ENCODE results near the gene TC2N. TPM values are rescaled to one million over a fixed set of nuclear protein-coding genes. Genes with fewer than 3 reads are reported as not detected.

The TC2N gene
- total RNA-seq, 2 donors from 2014 or later, result 67.6 to 93.4 TPM

DNA sequence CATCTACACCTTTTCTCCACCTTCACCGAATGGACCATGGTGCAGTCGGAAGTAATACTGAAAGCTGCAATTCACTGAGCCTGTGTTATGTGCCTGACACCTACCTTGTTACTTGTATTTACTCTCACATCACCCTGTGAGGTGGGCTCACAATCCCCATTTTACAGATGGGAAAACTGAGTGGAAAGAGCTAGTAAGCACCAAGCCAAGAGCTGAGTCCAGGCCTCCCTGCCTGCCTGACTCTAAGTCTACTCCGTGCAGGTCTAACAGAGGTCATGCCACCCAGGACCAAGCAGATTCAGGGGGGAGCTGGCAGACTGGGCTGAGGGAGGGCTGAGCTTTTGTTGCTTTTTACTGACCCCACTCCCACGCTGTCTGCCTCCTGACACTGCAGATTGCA, 29.1 kb upstream of the TC2N start:
- TF ChIP-seq, protein P1, sequence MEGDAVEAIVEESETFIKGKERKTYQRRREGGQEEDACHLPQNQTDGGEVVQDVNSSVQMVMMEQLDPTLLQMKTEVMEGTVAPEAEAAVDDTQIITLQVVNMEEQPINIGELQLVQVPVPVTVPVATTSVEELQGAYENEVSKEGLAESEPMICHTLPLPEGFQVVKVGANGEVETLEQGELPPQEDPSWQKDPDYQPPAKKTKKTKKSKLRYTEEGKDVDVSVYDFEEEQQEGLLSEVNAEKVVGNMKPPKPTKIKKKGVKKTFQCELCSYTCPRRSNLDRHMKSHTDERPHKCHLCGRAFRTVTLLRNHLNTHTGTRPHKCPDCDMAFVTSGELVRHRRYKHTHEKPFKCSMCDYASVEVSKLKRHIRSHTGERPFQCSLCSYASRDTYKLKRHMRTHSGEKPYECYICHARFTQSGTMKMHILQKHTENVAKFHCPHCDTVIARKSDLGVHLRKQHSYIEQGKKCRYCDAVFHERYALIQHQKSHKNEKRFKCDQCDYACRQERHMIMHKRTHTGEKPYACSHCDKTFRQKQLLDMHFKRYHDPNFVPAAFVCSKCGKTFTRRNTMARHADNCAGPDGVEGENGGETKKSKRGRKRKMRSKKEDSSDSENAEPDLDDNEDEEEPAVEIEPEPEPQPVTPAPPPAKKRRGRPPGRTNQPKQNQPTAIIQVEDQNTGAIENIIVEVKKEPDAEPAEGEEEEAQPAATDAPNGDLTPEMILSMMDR (IDR thresholded peaks at IDR 0.05), result no peak
- no peaks in the 10 kb centered on the region for H3K9me3 ChIP-seq
- no peak overlapping the region for H3K4me3 ChIP-seq
- H3K27ac ChIP-seq, result no peak overlapping the region
- no peaks in the 10 kb centered on the region for H3K27me3 ChIP-seq
- no peak overlapping the region for H3K9ac ChIP-seq (ENCODE audit: low read depth in 2 of 2, low read length in 2 of 2)
- DNase-seq, result no peak
- intact Hi-C loops (cut with DNase I), result no loop called here
- H3K4me1 ChIP-seq, result no peaks in the 10 kb centered on the region
- H3K36me3 ChIP-seq, result no peaks in the 10 kb centered on the region

DNA sequence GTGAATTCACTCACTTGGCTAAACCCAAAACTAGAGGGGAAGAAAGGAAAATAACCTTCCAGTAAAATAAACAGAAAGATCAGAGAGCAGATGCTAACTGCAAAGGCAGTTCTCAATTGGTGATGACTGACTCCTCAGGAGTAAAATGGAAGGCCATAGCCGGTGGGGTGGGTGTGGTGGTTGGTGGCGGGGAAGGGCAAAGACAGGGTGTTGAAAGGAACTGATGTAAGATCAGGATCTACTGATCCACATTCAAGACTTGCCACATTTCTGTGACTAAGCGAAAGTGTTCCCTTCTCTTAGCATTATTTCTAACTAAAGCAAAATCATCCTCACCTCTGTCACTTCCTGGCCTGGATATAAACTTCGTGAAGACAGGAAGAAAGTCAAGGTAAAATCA, 26.3 kb upstream of the TC2N start:
- Histone ChIP-seq H3K9me3 (no peaks in the 10 kb centered on the region), H3K4me3 (no peak overlapping the region), H3K9ac (ENCODE audit: low read depth in 2 of 2, low read length in 2 of 2) (no peak overlapping the region), H3K27ac (no peak overlapping the region), H3K4me1 (no peaks in the 10 kb centered on the region), H3K36me3 (no peaks in the 10 kb centered on the region), H3K27me3 (no peaks in the 10 kb centered on the region)
- no peak for DNase-seq
- intact Hi-C loops (cut with DNase I), result no loop called here
- TF ChIP-seq, protein P1 (IDR thresholded peaks at IDR 0.05), result no peak

DNA sequence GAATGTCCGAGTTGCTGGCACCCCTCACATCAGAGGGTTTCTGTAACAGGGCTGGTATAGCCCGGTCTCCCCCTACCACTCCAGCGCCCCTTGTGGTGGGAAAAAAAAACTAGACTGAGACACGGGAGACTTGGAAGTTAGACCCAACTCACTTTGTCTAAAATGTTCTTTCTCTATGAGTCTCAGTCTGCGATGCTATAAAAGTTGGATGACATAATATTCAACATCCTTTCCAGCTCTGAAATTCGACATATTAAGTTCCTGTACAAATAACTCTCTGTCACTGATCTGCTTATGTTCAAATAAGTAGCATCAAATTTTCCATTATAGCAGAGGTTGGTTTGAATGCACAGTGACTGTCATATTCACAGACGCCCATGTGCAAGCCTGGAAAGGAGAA, 25.7 kb upstream of the TC2N start:
- Histone ChIP-seq H3K27me3 (no peaks in the 10 kb centered on the region), H3K9ac (ENCODE audit: low read depth in 2 of 2, low read length in 2 of 2) (no peak overlapping the region), H3K9me3 (no peaks in the 10 kb centered on the region), H3K4me1 (no peaks in the 10 kb centered on the region), H3K4me3 (no peak overlapping the region), H3K36me3 (no peaks in the 10 kb centered on the region), H3K27ac (no peak overlapping the region)
- TF ChIP-seq, protein P1 (IDR thresholded peaks at IDR 0.05), result peak; percentile 47
- intact Hi-C loops (cut with DNase I), result no loop called here
- DNase-seq, result no peak

- H3K4me3 ChIP-seq, result no peak overlapping the region
- H3K27me3 ChIP-seq, result no peaks in the 10 kb centered on the region
- no peak for DNase-seq
- TF ChIP-seq, protein P1 (IDR thresholded peaks at IDR 0.05), result no peak
- H3K36me3 ChIP-seq, result no peaks in the 10 kb centered on the region
- intact Hi-C loops (cut with DNase I), result no loop called here
- no peak overlapping the region for H3K27ac ChIP-seq
- no peak overlapping the region for H3K9ac ChIP-seq (ENCODE audit: low read depth in 2 of 2, low read length in 2 of 2)
- no peaks in the 10 kb centered on the region for H3K4me1 ChIP-seq
- no peaks in the 10 kb centered on the region for H3K9me3 ChIP-seq
Measured at GRCh38 chr14:91891721-91892220, 24.4 kb upstream of the TC2N start.

DNA sequence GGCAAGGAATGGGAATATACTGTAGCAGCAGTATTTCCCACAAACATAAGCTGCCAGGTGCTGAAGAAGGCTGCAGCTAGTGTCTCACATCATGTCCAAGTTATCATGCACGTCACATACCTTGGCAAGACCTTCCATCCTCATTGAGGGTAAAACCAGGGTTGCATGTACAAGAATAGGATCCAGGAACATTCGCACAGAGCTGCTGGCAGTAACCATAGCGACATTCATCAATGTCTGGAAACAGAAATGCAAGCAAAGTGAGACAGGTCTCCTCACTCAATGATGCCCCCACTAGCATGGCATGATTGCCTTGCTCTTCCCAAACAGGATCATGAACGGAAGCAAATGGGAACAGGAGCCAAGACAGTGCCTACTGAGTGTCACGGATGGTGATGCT, 23.8 kb upstream of the TC2N start:
- intact Hi-C loops (cut with DNase I), result no loop called here
- no peaks in the 10 kb centered on the region for H3K9me3 ChIP-seq
- H3K4me3 ChIP-seq, result no peak overlapping the region
- no peaks in the 10 kb centered on the region for H3K27me3 ChIP-seq
- H3K9ac ChIP-seq (ENCODE audit: low read depth in 2 of 2, low read length in 2 of 2), result no peak overlapping the region
- no peak for DNase-seq
- no peaks in the 10 kb centered on the region for H3K36me3 ChIP-seq
- no peaks in the 10 kb centered on the region for H3K4me1 ChIP-seq
- TF ChIP-seq, protein P1 (IDR thresholded peaks at IDR 0.05), result no peak
- H3K27ac ChIP-seq, result no peak overlapping the region
